Prostate gland (tissue), 1 donor: ENCODE results near the gene PAAF1.

Experiments
- POLR2A ChIP-seq: fragments of 450-650 bp; IDR thresholded peaks from one replicate; pipeline ENCODE4 v1.6.1; 2016; ENCODE audit warnings: antibody characterized with exemption, mild to moderate bottlenecking
- POLR2AphosphoS5 ChIP-seq: sonication (generic); formaldehyde crosslinking; IDR thresholded peaks from one replicate; pipeline ENCODE4 v1.6.1; 2017; ENCODE audit warnings: antibody characterized with exemption

DNA sequence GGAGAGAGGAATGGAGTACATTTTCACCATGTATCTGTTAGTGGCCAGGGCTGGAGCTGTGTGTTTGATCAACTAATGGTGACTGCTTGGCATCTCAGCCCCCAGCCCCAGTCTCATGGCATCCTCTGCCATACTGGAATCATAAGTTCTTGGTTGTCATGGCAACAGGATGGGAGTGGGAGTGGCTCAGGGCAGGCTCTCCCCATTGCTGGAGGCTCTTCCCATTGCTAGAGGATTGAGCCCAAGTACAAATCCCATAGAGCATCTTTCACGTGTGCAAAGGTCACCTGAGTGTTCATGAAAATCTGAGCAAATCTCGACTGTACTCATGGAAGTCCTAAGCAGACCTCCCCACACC, 88.9 kb downstream of the PAAF1 start:
- no peak for TF ChIP-seq POLR2AphosphoS5
- TF ChIP-seq POLR2A = no peak
